Urothelium cell line (cell line): ENCODE data around the gene STAP2.
"Not testable (repeated sequence)": the region's sequence is repeated elsewhere in the genome, so short reads cannot be mapped to it uniquely, and the experiment has no call there.

Experiments
- DNase-seq: peaks from one replicate; pipeline ENCODE4 v3.0.0; 2011; ENCODE audit warnings: low spot score, mixed read lengths
- FAIRE-seq: peaks from 2 replicates; lab custom pipeline; 2011; peaks lifted over from hg19 to GRCh38; lab: Jason Lieb, UNC

STAP2 gene

GRCh38 chr19:4328991-4329681, 9.5 kb downstream of the STAP2 start:
- DNase-seq, result peak; percentile 41
- not testable (repeated sequence) for FAIRE-seq

- no peak for FAIRE-seq
- DNase-seq, result peak; percentile 93
Observed at GRCh38 chr19:4328243-4328990, 10.2 kb downstream of the STAP2 start.

GRCh38 chr19:4327877-4328242, 10.8 kb downstream of the STAP2 start:
- DNase-seq (no peak), FAIRE-seq (no peak)

- no peak for FAIRE-seq
- peak; percentile 52 for DNase-seq
Observed at GRCh38 chr19:4327252-4327876, 11.3 kb downstream of the STAP2 start.

GRCh38 chr19:4326837-4327251, 11.8 kb downstream of the STAP2 start:
- no peak for FAIRE-seq
- no peak for DNase-seq

- DNase-seq, result no peak
- no peak for FAIRE-seq
Observed at GRCh38 chr19:4326215-4326836, 12.3 kb downstream of the STAP2 start.

- DNase-seq, result no peak
- no peak for FAIRE-seq
Observed at GRCh38 chr19:4324228-4324627, 14.4 kb downstream of the STAP2 start.

GRCh38 chr19:4323692-4324091, 14.9 kb downstream of the STAP2 start:
- no peak for FAIRE-seq

GRCh38 chr19:4322942-4323665, 15.5 kb downstream of the STAP2 start:
- no peak for FAIRE-seq
- no peak for DNase-seq

More at GRCh38 chr19:4323692-4324091, 14.9 kb downstream of the STAP2 start:
- no peak for DNase-seq

GRCh38 chr19:4320419-4320818, 18.2 kb downstream of the STAP2 start:
- FAIRE-seq (no peak), DNase-seq (no peak)

GRCh38 chr19:4319067-4319718, 19.4 kb downstream of the STAP2 start:
- FAIRE-seq (no peak), DNase-seq (no peak)

GRCh38 chr19:4318460-4318859, 20.2 kb downstream of the STAP2 start:
- FAIRE-seq (no peak), DNase-seq (no peak)

- no peak for FAIRE-seq
- no peak for DNase-seq
Observed at GRCh38 chr19:4316956-4317355, 21.7 kb downstream of the STAP2 start.

GRCh38 chr19:4313847-4314490, 24.7 kb downstream of the STAP2 start:
- DNase-seq (no peak), FAIRE-seq (no peak)

- DNase-seq, result no peak
- no peak for FAIRE-seq
Observed at GRCh38 chr19:4310247-4311121, 28.1 kb downstream of the STAP2 start.

- DNase-seq (no peak), FAIRE-seq (no peak)
Observed at GRCh38 chr19:4305659-4306058, 33.0 kb downstream of the STAP2 start.

- DNase-seq (no peak), FAIRE-seq (no peak)
Observed at GRCh38 chr19:4305257-4305612, 33.4 kb downstream of the STAP2 start.

- FAIRE-seq, result no peak
Observed at GRCh38 chr19:4304538-4305256, 33.9 kb downstream of the STAP2 start, which contains the start of gene FSD1. TSS of gene FSD1 (plus strand) at chr19:4304598. CDS start at chr19:4304747, 149 bp downstream.

More at GRCh38 chr19:4304538-4305256, 33.9 kb downstream of the STAP2 start, which contains the start of gene FSD1:
- peak; percentile 92 for DNase-seq
